H9 (cell line): ENCODE measurements around the gene DLGAP4. TPM values are rescaled to one million over a fixed set of nuclear protein-coding genes. Genes with fewer than 3 reads are reported as not detected.

Experiments
- DNase-seq: peaks from one replicate; pipeline ENCODE4 v3.0.0-alpha.2; 2017
- H2AFZ ChIP-seq: one replicate; pipeline ENCODE4 v1.6.1; 2013; ENCODE audit warnings: mild to moderate bottlenecking, low read length, control low read depth, moderate library complexity
- H2AK5ac ChIP-seq: 2 replicates; pipeline ENCODE4 v1.6.1; 2013; ENCODE audit warnings: low read length, control low read depth, mixed read lengths; ENCODE audit not compliant: insufficient read length
- H2BK120ac ChIP-seq: one replicate; pipeline ENCODE4 v1.6.1; 2013; ENCODE audit warnings: low read depth, mild to moderate bottlenecking, low read length, control low read depth, inconsistent platforms; ENCODE audit not compliant: poor library complexity, severe bottlenecking
- H2BK12ac ChIP-seq: 2 replicates; pipeline ENCODE4 v1.6.1; 2013; ENCODE audit warnings: low read length, control low read depth, mixed read lengths, low read depth; ENCODE audit not compliant: insufficient read length
- H2BK15ac ChIP-seq: 2 replicates; pipeline ENCODE4 v1.6.1; 2013; ENCODE audit warnings: low read depth, low read length, control low read depth
- H2BK20ac ChIP-seq: one replicate; pipeline ENCODE4 v1.6.1; 2013; ENCODE audit warnings: low read depth, mild to moderate bottlenecking, low read length, control low read depth, inconsistent platforms; ENCODE audit not compliant: poor library complexity, severe bottlenecking
- H2BK5ac ChIP-seq: 2 replicates; pipeline ENCODE4 v1.6.1; 2013; ENCODE audit warnings: low read length, control low read depth, mixed read lengths; ENCODE audit not compliant: insufficient read length
- H3K14ac ChIP-seq: 2 replicates; pipeline ENCODE4 v1.6.1; 2013; ENCODE audit warnings: low read length, control low read depth; ENCODE audit not compliant: insufficient read depth
- H3K18ac ChIP-seq: 2 replicates; pipeline ENCODE4 v1.6.1; 2013; ENCODE audit warnings: low read depth, mild to moderate bottlenecking, mixed read lengths, low read length, control low read depth; ENCODE audit not compliant: insufficient read length
- H3K23ac ChIP-seq: 2 replicates; pipeline ENCODE4 v1.6.1; 2013; ENCODE audit warnings: low read length, control low read depth, mixed read lengths, low read depth; ENCODE audit not compliant: insufficient read length
- H3K23me2 ChIP-seq: 2 replicates; pipeline ENCODE4 v1.6.1; 2013; ENCODE audit warnings: low read depth, mild to moderate bottlenecking, mixed read lengths, low read length, control low read depth; ENCODE audit not compliant: insufficient read length, poor library complexity, severe bottlenecking
- H3K27ac ChIP-seq: 2 replicates; pipeline ENCODE4 v1.5.1; 2013; ENCODE audit warnings: low read length, control low read depth, mixed read lengths, low read depth; ENCODE audit not compliant: insufficient read length
- H3K27me3 ChIP-seq: 2 replicates; pipeline ENCODE4 v1.6.1; 2013; ENCODE audit warnings: low read length, control low read depth, inconsistent platforms; ENCODE audit not compliant: insufficient read depth
- H3K4ac ChIP-seq: 2 replicates; pipeline ENCODE4 v1.6.1; 2013; ENCODE audit warnings: low read depth, mild to moderate bottlenecking, control low read depth, inconsistent platforms, low read length, moderate library complexity
- H3K4me1 ChIP-seq: 2 replicates; pipeline ENCODE4 v1.6.1; 2013; ENCODE audit warnings: low read length, control low read depth, inconsistent platforms; ENCODE audit not compliant: insufficient read depth
- H3K4me2 ChIP-seq: 2 replicates; pipeline ENCODE4 v1.6.1; 2013; ENCODE audit warnings: low read length, control low read depth, mixed read lengths; ENCODE audit not compliant: insufficient read length, insufficient read depth
- H3K56ac ChIP-seq: 2 replicates; pipeline ENCODE4 v1.6.1; 2013; ENCODE audit warnings: low read depth, mild to moderate bottlenecking, mixed read lengths, low read length, control low read depth; ENCODE audit not compliant: insufficient read length
- H3K79me1 ChIP-seq: 2 replicates; pipeline ENCODE4 v1.6.1; 2013; ENCODE audit warnings: low read depth, mild to moderate bottlenecking, moderate library complexity, low read length, control low read depth, inconsistent platforms; ENCODE audit not compliant: insufficient read depth, poor library complexity, severe bottlenecking
- H3K79me2 ChIP-seq: 2 replicates; pipeline ENCODE4 v1.6.1; 2013; ENCODE audit warnings: low read length, control low read depth, inconsistent platforms; ENCODE audit not compliant: insufficient read depth
- H3K9ac ChIP-seq: 2 replicates; pipeline ENCODE4 v1.6.1; 2013; ENCODE audit warnings: low read length, control low read depth, mixed read lengths; ENCODE audit not compliant: insufficient read length; ENCODE audit errors: extremely low read depth
- H3K9me3 ChIP-seq: one replicate; pipeline ENCODE4 v1.6.1; 2013; ENCODE audit warnings: low read depth, low read length, inconsistent platforms; ENCODE audit not compliant: control insufficient read depth
- H3T11ph ChIP-seq: one replicate; pipeline ENCODE4 v1.6.1; 2013; ENCODE audit warnings: mild to moderate bottlenecking, low read length, control low read depth, inconsistent platforms
- H4K20me1 ChIP-seq: one replicate; pipeline ENCODE4 v1.6.1; 2013; ENCODE audit not compliant: control insufficient read depth, insufficient read length, insufficient read depth
- H4K5ac ChIP-seq: 2 replicates; pipeline ENCODE4 v1.6.1; 2013; ENCODE audit warnings: low read depth, mild to moderate bottlenecking, mixed read lengths, low read length, control low read depth; ENCODE audit not compliant: insufficient read length
- H4K8ac ChIP-seq: replicated peaks from 2 replicates; pipeline ENCODE4 v1.6.1; 2013; ENCODE audit warnings: low read length, control low read depth, mixed read lengths, low read depth; ENCODE audit not compliant: insufficient read length
- H4K91ac ChIP-seq: 2 replicates; pipeline ENCODE4 v1.6.1; 2013; ENCODE audit warnings: low read depth, mild to moderate bottlenecking, moderate library complexity, mixed read lengths, low read length, control low read depth; ENCODE audit not compliant: insufficient read length
- H3K27ac Mint-ChIP-seq, 3 experiments: 2 replicates in 2 of 3; 3 replicates in 1 of 3; pipeline ENCODE4 v1.8.0; 2020 to 2021; ENCODE audit warnings: mixed read lengths in 3 of 3, mild to moderate bottlenecking in 1 of 3, moderate library complexity in 1 of 3
- H3K27me3 Mint-ChIP-seq: 2 replicates; pipeline ENCODE4 v1.8.0; 2021; ENCODE audit warnings: low read depth, mild to moderate bottlenecking, moderate library complexity, mixed read lengths
- H3K36me3 Mint-ChIP-seq, 3 experiments: 2 replicates in 2 of 3; 3 replicates in 1 of 3; pipeline ENCODE4 v1.8.0; 2020 to 2021; ENCODE audit warnings: low read depth in 3 of 3, mixed read lengths in 3 of 3; ENCODE audit not compliant: insufficient read depth in 1 of 3
- H3K4me1 Mint-ChIP-seq, 2 experiments: 2 replicates each; pipeline ENCODE4 v1.8.0; 2020; ENCODE audit warnings: mixed read lengths in 2 of 2
- H3K4me3 Mint-ChIP-seq, 2 experiments: 2 replicates in 1 of 2; 3 replicates in 1 of 2; pipeline ENCODE4 v1.8.0; 2020 to 2021; ENCODE audit warnings: mild to moderate bottlenecking in 2 of 2, mixed read lengths in 2 of 2, moderate library complexity in 1 of 2
- H3K9me3 Mint-ChIP-seq, 2 experiments: 2 replicates in 1 of 2; 3 replicates in 1 of 2; pipeline ENCODE4 v1.8.0; 2020; ENCODE audit warnings: mild to moderate bottlenecking in 2 of 2, mixed read lengths in 2 of 2, moderate library complexity in 1 of 2
- WGBS: extraction: QIAGEN DNeasy Blood & Tissue Kit; methylation state at CpG from one replicate; pipeline ENCODE4 v1.1.7; 2013; ENCODE audit warnings: missing lambda C conversion rate, low lambda C conversion rate, mixed read lengths; ENCODE audit not compliant: insufficient read length; ENCODE audit errors: extremely low coverage; 5-methylcytosine and 5-hydroxymethylcytosine counted together
- total RNA-seq: library from RNA; stranded (reverse); gene quantifications from 2 replicates; pipeline ENCODE4 v1.2.1, GENCODE V29; 2021
- TF ChIP-seq, protein P1 (sequence below): fragments of 200-600 bp; sonication (generic); conservative IDR thresholded peaks from 3 replicates; pipeline ENCODE4 v1.8.0; 2021; ENCODE audit warnings: antibody characterized with exemption, mild to moderate bottlenecking

DLGAP4 gene
- total RNA-seq, 1 experiment from 2014 or later = 48.0 TPM

DNA sequence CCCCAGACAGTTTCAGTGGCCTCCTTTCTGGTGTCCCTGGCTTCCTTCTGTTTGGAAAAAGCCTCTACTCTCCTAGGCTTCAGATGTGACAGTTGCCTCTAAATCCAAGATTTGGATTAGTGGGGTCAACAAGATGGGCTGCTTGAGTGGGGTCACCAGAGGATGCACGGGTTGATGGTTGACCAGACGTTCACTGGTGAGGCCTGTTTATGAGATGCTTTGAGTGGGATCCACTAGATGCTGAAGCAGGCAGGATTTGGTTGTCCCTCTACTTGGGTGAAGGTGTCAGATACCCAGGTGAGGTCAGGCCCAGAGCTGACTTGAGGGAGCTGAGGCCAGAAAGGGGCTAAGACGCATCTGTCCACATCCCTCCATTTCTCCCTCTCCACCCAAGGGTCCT lies 8.1 kb upstream of the DLGAP4 start:
- Histone ChIP-seq H3K23ac (no peak overlapping the region), H3K56ac (no peak overlapping the region), H4K20me1 (no peaks in the 10 kb centered on the region), H3K27ac (no peak overlapping the region), H4K8ac (no peak overlapping the region), H2AFZ (no peak overlapping the region), H2BK20ac (no peak overlapping the region), H2AK5ac (no peak overlapping the region), H3K9ac (no peak overlapping the region), H3K79me1 (no peaks in the 10 kb centered on the region), H2BK12ac (no peak overlapping the region), H3K4me2 (no peak overlapping the region), H3T11ph (no peak overlapping the region), H2BK5ac (no peak overlapping the region), H2BK15ac (no peak overlapping the region), H4K5ac (no peak overlapping the region), H3K79me2 (no peaks in the 10 kb centered on the region), H3K14ac (no peak overlapping the region), H3K4ac (no peak overlapping the region), H3K9me3 (no peaks in the 10 kb centered on the region), H3K18ac (no peak overlapping the region), H3K27me3 (no peaks in the 10 kb centered on the region), H3K4me1 (no peaks in the 10 kb centered on the region), H3K23me2 (no peaks in the 10 kb centered on the region), H4K91ac (no peak overlapping the region), H2BK120ac (no peak overlapping the region)
- H3K4me1 Mint-ChIP-seq = peaks cover 0 to 4% of the 10 kb centered on the region in 2 experiments
- no peak overlapping the region for H3K4me3 Mint-ChIP-seq
- TF ChIP-seq, protein P1, sequence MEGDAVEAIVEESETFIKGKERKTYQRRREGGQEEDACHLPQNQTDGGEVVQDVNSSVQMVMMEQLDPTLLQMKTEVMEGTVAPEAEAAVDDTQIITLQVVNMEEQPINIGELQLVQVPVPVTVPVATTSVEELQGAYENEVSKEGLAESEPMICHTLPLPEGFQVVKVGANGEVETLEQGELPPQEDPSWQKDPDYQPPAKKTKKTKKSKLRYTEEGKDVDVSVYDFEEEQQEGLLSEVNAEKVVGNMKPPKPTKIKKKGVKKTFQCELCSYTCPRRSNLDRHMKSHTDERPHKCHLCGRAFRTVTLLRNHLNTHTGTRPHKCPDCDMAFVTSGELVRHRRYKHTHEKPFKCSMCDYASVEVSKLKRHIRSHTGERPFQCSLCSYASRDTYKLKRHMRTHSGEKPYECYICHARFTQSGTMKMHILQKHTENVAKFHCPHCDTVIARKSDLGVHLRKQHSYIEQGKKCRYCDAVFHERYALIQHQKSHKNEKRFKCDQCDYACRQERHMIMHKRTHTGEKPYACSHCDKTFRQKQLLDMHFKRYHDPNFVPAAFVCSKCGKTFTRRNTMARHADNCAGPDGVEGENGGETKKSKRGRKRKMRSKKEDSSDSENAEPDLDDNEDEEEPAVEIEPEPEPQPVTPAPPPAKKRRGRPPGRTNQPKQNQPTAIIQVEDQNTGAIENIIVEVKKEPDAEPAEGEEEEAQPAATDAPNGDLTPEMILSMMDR = no peak
- H3K36me3 Mint-ChIP-seq = no peaks in the 10 kb centered on the region
- H3K9me3 Mint-ChIP-seq = no peaks in the 10 kb centered on the region
- H3K27ac Mint-ChIP-seq = no peak overlapping the region; a peak in 1 of 7 replicates
- no CpG with 5 or more reads among the region's 3 CpGs for WGBS
- DNase-seq = no peak
- peaks cover 31% of the 10 kb centered on the region for H3K27me3 Mint-ChIP-seq
